PFSK-1 (cell line): ENCODE measurements around the gene LPCAT3. TPM values are rescaled to one million over a fixed set of nuclear protein-coding genes. Genes with fewer than 3 reads are reported as not detected.
A peak's percentile ranks its signal among the peaks of the same experiment; 100 is the strongest.

Experiments
- FOXP2 ChIP-seq: optimal IDR thresholded peaks from 2 replicates; pipeline ENCODE3; 2011; ENCODE audit warnings: borderline replicate concordance, control low read depth, inconsistent platforms; ENCODE audit not compliant: insufficient read depth; ENCODE audit errors: extremely low read length, extremely low read depth
- POLR2AphosphoS5 ChIP-seq: IDR thresholded peaks from 2 replicates; pipeline ENCODE4 v1.6.1; 2012; ENCODE audit warnings: low read depth, mild to moderate bottlenecking, control low read depth, low read length, moderate library complexity
- SIN3A ChIP-seq: IDR thresholded peaks from 2 replicates; pipeline ENCODE4 v1.6.1; 2012; ENCODE audit warnings: mild to moderate bottlenecking, low read length, moderate library complexity, borderline replicate concordance; ENCODE audit not compliant: insufficient read depth
- TAF1 ChIP-seq: IDR thresholded peaks from 2 replicates; pipeline ENCODE4 v1.6.1; 2012; ENCODE audit warnings: low read length, control low read depth, borderline replicate concordance; ENCODE audit not compliant: insufficient read depth
- polyA plus RNA-seq: library from polyadenylated mRNA; unstranded; fragments of >200 nt; gene quantifications from one replicate; pipeline ENCODE4 v1.2.1, GENCODE V29; 2012; ENCODE audit warnings: low read depth, missing spikeins; ENCODE audit not compliant: insufficient read length
- TF ChIP-seq, protein P1 (sequence below), 2 experiments: IDR thresholded peaks; 2 replicates each; pipeline versions ENCODE4 v1.6.1 to v1.8.0; 2011 to 2012; ENCODE audit warnings: low read depth in 2 of 2, low read length in 2 of 2, control low read depth in 1 of 2, inconsistent platforms in 1 of 2, mild to moderate bottlenecking in 1 of 2, moderate library complexity in 1 of 2; ENCODE audit not compliant: insufficient read depth in 1 of 2

LPCAT3 gene, protein sequence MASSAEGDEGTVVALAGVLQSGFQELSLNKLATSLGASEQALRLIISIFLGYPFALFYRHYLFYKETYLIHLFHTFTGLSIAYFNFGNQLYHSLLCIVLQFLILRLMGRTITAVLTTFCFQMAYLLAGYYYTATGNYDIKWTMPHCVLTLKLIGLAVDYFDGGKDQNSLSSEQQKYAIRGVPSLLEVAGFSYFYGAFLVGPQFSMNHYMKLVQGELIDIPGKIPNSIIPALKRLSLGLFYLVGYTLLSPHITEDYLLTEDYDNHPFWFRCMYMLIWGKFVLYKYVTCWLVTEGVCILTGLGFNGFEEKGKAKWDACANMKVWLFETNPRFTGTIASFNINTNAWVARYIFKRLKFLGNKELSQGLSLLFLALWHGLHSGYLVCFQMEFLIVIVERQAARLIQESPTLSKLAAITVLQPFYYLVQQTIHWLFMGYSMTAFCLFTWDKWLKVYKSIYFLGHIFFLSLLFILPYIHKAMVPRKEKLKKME
- polyA plus RNA-seq = 7.0 TPM

DNA sequence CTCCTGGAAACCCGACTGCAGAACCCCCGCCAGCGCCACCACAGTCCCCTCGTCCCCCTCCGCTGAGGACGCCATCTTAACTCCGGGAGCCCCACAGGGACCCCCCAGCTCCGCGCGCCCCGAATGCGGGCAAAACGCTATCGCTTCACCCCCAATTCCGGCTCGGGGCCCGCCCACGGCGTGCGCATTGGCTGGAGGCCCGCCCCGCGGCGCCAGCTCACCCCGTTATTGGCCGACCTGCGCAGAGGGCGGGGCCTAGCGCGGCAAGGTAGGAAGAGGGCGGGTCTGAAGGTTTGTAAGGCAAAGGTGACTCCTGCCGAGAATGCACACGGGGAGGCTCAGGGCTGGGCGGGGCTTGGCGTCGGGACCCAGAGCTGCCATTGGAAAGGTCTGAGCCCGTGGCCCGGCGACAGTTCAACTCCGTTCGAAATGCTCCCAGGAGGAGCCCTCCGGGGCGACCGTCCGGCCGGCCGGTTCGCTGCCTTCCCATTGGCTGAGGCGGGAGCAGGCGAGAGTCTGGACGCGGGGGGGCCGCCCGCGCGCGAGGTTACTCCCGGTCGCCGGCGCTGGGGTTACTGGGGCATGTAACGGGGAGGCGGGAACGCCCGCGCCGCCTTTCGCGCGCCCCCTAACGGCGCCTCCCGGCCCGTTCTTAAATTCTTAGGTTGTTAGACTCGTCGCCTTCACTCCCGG lies at the start of gene LPCAT3:
LPCAT3 (minus strand) TSS at position 127 of the 693 bp plus-strand sequence; CDS start at position 75, 52 bp downstream.
- TF ChIP-seq FOXP2 (peak; percentile 38), SIN3A (peak; percentile 65; the same call in 1 of the 2 replicates), TAF1 (peak; percentile 70; the same call in 1 of the 2 replicates), POLR2AphosphoS5 (peak; percentile 59; the same call in 1 of the 2 replicates)
- TF ChIP-seq, protein P1, sequence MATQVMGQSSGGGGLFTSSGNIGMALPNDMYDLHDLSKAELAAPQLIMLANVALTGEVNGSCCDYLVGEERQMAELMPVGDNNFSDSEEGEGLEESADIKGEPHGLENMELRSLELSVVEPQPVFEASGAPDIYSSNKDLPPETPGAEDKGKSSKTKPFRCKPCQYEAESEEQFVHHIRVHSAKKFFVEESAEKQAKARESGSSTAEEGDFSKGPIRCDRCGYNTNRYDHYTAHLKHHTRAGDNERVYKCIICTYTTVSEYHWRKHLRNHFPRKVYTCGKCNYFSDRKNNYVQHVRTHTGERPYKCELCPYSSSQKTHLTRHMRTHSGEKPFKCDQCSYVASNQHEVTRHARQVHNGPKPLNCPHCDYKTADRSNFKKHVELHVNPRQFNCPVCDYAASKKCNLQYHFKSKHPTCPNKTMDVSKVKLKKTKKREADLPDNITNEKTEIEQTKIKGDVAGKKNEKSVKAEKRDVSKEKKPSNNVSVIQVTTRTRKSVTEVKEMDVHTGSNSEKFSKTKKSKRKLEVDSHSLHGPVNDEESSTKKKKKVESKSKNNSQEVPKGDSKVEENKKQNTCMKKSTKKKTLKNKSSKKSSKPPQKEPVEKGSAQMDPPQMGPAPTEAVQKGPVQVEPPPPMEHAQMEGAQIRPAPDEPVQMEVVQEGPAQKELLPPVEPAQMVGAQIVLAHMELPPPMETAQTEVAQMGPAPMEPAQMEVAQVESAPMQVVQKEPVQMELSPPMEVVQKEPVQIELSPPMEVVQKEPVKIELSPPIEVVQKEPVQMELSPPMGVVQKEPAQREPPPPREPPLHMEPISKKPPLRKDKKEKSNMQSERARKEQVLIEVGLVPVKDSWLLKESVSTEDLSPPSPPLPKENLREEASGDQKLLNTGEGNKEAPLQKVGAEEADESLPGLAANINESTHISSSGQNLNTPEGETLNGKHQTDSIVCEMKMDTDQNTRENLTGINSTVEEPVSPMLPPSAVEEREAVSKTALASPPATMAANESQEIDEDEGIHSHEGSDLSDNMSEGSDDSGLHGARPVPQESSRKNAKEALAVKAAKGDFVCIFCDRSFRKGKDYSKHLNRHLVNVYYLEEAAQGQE (IDR thresholded peaks at IDR 0.05; ENCODE audit: insufficient read depth in 1 of 2, low read depth in 2 of 2, low read length in 2 of 2) = no peak

DNA sequence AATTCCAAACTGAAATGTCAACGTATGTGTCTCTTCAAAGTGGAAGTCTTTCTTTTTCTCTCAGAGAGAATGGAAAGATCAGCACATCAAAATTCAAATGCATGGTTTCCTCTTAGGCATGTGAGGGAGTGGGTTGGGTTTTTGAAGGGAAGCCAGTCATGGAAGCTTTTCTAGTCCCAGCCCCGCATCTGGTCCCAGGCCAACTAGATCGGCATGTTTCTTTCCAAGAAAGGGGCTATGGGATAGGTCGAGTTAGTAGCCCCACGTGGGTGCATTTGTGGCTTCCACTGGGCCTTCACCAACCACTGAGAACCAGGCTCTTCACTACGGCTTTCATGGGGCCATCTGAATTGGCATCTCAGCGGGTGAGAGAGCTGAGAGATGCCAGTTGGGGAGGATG lies 48.8 kb upstream of the LPCAT3 start:
- TF ChIP-seq POLR2AphosphoS5 = no peak
- TF ChIP-seq SIN3A = no peak
- TF ChIP-seq TAF1 = no peak
- no peak for TF ChIP-seq FOXP2

DNA sequence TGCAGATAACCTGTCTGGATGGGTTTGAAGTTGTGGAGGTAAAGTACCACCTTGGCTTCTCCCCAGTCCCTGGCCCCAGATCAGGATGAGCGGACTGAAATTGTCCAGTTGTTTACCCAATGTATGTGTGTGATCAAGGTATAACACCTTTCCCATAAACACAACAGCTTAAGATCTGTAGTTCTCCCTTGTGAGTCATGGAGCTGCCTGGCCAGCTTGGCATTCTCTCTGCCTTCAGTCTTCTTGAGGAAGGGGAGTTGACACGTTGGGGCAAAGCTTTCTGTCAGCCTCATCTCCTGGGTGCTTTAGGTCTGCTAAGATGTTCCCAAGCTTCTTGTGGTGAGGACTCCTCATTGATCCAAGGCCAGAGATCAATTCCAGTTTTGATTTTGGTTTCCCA lies 48.3 kb upstream of the LPCAT3 start:
- TF ChIP-seq FOXP2 = no peak

DNA sequence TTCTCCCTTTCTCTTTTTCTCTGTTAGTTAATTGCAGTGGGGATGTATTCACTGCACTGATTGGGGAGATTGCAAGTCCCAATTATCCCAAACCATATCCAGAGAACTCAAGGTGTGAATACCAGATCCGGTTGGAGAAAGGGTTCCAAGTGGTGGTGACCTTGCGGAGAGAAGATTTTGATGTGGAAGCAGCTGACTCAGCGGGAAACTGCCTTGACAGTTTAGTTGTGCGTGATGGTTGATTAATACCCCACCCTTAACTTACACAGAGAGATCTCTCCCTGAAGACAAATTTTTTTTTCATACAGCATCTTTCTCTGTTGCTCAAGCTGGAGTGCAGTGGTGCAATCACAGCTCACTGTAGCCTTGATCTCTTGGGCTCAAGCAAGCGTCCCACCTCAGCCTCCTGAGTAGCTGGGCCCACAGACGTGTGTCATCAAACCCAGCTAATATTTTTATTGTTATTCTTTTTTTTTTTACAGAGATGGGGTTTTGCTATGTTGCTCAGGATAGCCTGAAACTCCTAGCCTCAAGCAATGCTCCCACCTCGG lies 46.9 kb upstream of the LPCAT3 start:
- TF ChIP-seq FOXP2 (no peak), TAF1 (no peak), SIN3A (no peak), POLR2AphosphoS5 (no peak)
- TF ChIP-seq, protein P1 (IDR thresholded peaks at IDR 0.05; ENCODE audit: insufficient read depth in 1 of 2, low read depth in 2 of 2, low read length in 2 of 2) = no peak

DNA sequence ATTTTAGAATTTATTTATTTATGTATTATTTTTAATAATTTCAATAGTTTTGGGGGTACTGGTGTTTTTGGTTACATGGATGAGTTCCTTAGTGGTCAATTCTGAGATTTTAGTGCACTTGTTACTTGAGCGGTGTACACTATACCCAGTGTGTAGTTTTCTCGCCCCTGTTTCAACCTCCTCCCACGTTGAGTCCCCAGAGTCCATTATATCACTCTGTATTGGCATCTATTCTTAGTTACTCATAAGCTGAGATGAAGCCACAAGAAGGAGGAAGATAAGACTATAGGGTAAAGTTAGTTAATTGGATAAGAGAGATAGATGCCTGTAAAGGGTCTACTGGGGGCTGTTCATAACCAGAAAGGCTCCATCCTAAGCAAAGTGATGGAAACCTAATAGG lies 46.2 kb upstream of the LPCAT3 start:
- TF ChIP-seq, protein P1 (IDR thresholded peaks at IDR 0.05; ENCODE audit: insufficient read depth in 1 of 2, low read depth in 2 of 2, low read length in 2 of 2) = no peak
- no peak for TF ChIP-seq FOXP2
- TF ChIP-seq TAF1 = no peak
- TF ChIP-seq POLR2AphosphoS5 = no peak
- TF ChIP-seq SIN3A = no peak

DNA sequence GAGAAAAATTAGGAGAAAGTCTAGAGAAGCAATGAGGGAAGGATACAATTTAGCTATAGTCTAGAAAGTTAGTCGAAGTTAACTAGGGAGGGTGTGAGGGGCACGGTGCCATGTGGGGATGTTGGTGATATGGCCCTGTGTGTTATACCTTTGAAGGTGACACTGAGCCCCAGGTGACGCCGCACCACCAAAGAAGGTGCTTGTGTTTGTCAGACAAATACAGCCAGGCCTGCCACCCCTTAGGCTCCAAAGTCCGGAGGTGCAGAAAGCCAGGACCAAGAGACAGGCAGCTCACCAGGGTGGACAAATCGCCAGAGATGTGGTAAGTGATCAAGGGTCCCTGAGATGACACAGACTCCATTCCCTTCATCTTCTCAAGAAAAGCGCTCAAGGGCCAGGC lies 43.3 kb upstream of the LPCAT3 start:
- no peak for TF ChIP-seq SIN3A
- no peak for TF ChIP-seq TAF1
- TF ChIP-seq FOXP2 = no peak
- TF ChIP-seq, protein P1 (IDR thresholded peaks at IDR 0.05; ENCODE audit: insufficient read depth in 1 of 2, low read depth in 2 of 2, low read length in 2 of 2) = no peak
- TF ChIP-seq POLR2AphosphoS5 = no peak
